HL-60 (cell line): ENCODE data around the gene ARRB2.

Experiments used
- GABPA ChIP-seq: IDR thresholded peaks from 2 replicates; pipeline ENCODE4 v1.6.1; 2012; ENCODE audit warnings: low read depth
- POLR2AphosphoS5 ChIP-seq: IDR thresholded peaks from 2 replicates; pipeline ENCODE4 v1.6.1; 2012; ENCODE audit warnings: low read depth
- SPI1 ChIP-seq: IDR thresholded peaks from 2 replicates; pipeline ENCODE4 v1.6.1; 2012; ENCODE audit warnings: low read depth, mild to moderate bottlenecking, borderline replicate concordance
- TF ChIP-seq, protein P1 (sequence below): IDR thresholded peaks from one replicate; pipeline ENCODE4 v1.5.1; 2011; ENCODE audit warnings: low read length, control low read depth, inconsistent platforms; ENCODE audit not compliant: insufficient read depth
- TF ChIP-seq, protein P2 (sequence below): IDR thresholded peaks from 2 replicates; pipeline ENCODE4 v1.6.1; 2012; ENCODE audit warnings: low read depth; ENCODE audit not compliant: insufficient replicate concordance

DNA sequence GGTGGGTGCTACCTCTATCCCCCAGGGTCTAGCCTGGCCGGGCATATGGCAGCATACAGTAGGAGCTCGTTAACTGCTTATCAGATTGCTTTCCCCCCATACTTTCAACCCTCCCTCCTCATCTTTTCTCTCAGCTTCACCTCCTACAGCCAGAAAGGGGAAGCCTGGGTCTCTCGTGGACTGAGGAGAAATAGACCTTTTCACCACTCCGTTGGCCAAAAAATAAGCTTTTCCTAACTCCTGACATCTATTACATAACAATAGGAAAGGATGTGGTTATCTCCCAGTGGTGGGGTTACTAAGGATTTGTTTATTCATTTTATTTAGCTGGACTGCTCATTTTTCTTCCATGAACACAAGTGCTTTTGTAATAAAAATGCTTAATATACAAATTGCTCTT, 38.3 kb downstream of the ARRB2 start:
- TF ChIP-seq, protein P1, sequence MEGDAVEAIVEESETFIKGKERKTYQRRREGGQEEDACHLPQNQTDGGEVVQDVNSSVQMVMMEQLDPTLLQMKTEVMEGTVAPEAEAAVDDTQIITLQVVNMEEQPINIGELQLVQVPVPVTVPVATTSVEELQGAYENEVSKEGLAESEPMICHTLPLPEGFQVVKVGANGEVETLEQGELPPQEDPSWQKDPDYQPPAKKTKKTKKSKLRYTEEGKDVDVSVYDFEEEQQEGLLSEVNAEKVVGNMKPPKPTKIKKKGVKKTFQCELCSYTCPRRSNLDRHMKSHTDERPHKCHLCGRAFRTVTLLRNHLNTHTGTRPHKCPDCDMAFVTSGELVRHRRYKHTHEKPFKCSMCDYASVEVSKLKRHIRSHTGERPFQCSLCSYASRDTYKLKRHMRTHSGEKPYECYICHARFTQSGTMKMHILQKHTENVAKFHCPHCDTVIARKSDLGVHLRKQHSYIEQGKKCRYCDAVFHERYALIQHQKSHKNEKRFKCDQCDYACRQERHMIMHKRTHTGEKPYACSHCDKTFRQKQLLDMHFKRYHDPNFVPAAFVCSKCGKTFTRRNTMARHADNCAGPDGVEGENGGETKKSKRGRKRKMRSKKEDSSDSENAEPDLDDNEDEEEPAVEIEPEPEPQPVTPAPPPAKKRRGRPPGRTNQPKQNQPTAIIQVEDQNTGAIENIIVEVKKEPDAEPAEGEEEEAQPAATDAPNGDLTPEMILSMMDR, result no peak
- TF ChIP-seq, protein P2, sequence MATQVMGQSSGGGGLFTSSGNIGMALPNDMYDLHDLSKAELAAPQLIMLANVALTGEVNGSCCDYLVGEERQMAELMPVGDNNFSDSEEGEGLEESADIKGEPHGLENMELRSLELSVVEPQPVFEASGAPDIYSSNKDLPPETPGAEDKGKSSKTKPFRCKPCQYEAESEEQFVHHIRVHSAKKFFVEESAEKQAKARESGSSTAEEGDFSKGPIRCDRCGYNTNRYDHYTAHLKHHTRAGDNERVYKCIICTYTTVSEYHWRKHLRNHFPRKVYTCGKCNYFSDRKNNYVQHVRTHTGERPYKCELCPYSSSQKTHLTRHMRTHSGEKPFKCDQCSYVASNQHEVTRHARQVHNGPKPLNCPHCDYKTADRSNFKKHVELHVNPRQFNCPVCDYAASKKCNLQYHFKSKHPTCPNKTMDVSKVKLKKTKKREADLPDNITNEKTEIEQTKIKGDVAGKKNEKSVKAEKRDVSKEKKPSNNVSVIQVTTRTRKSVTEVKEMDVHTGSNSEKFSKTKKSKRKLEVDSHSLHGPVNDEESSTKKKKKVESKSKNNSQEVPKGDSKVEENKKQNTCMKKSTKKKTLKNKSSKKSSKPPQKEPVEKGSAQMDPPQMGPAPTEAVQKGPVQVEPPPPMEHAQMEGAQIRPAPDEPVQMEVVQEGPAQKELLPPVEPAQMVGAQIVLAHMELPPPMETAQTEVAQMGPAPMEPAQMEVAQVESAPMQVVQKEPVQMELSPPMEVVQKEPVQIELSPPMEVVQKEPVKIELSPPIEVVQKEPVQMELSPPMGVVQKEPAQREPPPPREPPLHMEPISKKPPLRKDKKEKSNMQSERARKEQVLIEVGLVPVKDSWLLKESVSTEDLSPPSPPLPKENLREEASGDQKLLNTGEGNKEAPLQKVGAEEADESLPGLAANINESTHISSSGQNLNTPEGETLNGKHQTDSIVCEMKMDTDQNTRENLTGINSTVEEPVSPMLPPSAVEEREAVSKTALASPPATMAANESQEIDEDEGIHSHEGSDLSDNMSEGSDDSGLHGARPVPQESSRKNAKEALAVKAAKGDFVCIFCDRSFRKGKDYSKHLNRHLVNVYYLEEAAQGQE, result no peak
- TF ChIP-seq POLR2AphosphoS5 (no peak), SPI1 (no peak), GABPA (no peak)
